ENCODE measurements around the gene ECSIT. TPM values are rescaled to one million over a fixed set of nuclear protein-coding genes. Genes with fewer than 3 reads are reported as not detected.
A peak's percentile ranks its signal among the peaks of the same experiment; 100 is the strongest.

ECSIT gene
- total RNA-seq, 2 experiments from 2014 or later, result 27.2 to 27.4 TPM

DNA sequence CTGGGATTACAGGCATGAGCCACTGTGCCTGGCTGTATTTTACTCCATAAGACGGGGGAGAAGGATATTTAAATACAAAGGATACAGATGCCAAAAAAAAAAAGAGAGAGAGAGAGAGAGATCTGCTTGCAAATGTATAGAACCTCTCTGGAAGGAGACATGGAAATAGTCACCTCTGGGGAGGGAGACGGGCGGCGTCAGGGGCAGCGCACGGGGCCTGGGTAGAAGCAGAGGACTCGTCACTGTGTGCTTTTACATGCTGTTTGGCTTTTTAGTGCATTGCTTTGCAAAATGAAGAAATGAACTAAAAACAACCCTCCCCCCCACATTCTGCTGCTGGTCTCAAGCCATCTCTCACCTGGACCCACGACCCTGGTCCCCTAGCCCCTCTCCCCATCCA is 18.5 kb downstream of the ECSIT start:
- H3K9me3 ChIP-seq (ENCODE audit: control insufficient read depth in 1 of 2, insufficient read depth in 1 of 2, low read length in 2 of 2), result no peaks in the 10 kb centered on the region
- no peak overlapping the region for H3K4me3 ChIP-seq (ENCODE audit: low read length)
- no peaks in the 10 kb centered on the region for H3K9me3 Mint-ChIP-seq
- ChIA-PET POLR2A (no interaction called here), CTCF (no interaction called here)
- no peak overlapping the region for H3K27ac Mint-ChIP-seq
- H3K27ac ChIP-seq (ENCODE audit: low read depth in 1 of 2, low read length in 2 of 2), result no peak overlapping the region
- H3K27me3 Mint-ChIP-seq, result no peaks in the 10 kb centered on the region
- H3K4me3 Mint-ChIP-seq, result no peak overlapping the region
- H3K36me3 ChIP-seq (ENCODE audit: insufficient read depth, low read length), result peaks cover 9% of the 10 kb centered on the region
- peaks cover 6% of the 10 kb centered on the region for H3K4me1 Mint-ChIP-seq (ENCODE audit: low read depth)
- H3K36me3 Mint-ChIP-seq (ENCODE audit: low read depth), result peaks cover 37% of the 10 kb centered on the region
- peaks cover 11% of the 10 kb centered on the region for H3K4me1 ChIP-seq (ENCODE audit: insufficient read depth, low read length)
- ATAC-seq (ENCODE audit: poor library complexity) (no peak), DNase-seq (no peak)
- TF ChIP-seq, protein P1, sequence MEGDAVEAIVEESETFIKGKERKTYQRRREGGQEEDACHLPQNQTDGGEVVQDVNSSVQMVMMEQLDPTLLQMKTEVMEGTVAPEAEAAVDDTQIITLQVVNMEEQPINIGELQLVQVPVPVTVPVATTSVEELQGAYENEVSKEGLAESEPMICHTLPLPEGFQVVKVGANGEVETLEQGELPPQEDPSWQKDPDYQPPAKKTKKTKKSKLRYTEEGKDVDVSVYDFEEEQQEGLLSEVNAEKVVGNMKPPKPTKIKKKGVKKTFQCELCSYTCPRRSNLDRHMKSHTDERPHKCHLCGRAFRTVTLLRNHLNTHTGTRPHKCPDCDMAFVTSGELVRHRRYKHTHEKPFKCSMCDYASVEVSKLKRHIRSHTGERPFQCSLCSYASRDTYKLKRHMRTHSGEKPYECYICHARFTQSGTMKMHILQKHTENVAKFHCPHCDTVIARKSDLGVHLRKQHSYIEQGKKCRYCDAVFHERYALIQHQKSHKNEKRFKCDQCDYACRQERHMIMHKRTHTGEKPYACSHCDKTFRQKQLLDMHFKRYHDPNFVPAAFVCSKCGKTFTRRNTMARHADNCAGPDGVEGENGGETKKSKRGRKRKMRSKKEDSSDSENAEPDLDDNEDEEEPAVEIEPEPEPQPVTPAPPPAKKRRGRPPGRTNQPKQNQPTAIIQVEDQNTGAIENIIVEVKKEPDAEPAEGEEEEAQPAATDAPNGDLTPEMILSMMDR (IDR thresholded peaks at IDR 0.05), result no peak
- intact Hi-C loops (cut with DNase I, micrococcal nuclease), result no loop called here
- H3K27me3 ChIP-seq (ENCODE audit: control insufficient read depth in 1 of 2, insufficient read depth in 2 of 2, low read length in 2 of 2), result no peaks in the 10 kb centered on the region

DNA sequence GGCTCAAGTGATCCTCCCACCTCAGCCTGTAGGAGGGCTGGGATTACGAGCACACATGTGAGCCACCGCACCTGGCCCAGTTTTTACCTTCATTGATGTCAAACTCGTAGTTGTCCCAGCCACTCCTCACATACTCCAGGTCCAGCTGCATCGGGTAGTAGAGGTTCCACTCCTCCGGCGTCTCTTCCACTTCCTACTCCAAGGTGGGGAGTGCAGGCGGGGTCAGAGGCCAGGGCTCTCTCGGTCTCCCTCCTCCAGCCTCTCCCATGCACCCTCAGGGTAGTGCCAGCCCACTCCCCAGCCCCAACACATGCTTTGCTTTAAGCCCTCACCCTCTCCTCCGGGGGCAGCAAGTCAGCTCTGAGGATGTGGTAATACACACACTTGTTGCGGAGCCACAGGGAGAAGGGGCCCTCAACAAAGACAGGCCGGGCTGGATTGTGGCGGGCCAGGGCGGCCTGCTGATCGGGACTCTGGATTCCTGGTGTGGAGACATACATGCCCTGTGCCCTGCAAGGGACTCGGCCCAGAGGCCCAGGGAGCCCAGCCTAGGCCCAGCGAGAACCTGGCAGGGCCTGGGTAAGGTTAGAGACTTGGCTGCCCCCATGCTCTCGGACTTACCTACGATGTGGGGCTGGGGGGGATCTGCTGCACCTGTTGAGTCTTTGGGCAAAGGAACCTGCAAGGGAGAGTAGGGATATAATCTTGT is 21.4 kb downstream of the ECSIT start:
- Mint-ChIP-seq H3K4me3 (peak overlapping the region; percentile 97), H3K27ac (peak overlapping the region; percentile 53), H3K4me1 (ENCODE audit: low read depth) (peaks cover 14% of the 10 kb centered on the region), H3K27me3 (no peaks in the 10 kb centered on the region), H3K9me3 (no peaks in the 10 kb centered on the region), H3K36me3 (ENCODE audit: low read depth) (peaks cover 36% of the 10 kb centered on the region)
- ATAC-seq (ENCODE audit: poor library complexity), result no peak
- CTCF ChIA-PET, result no interaction called here
- DNase-seq, result no peak
- no peaks in the 10 kb centered on the region for H3K9me3 ChIP-seq (ENCODE audit: control insufficient read depth in 1 of 2, insufficient read depth in 1 of 2, low read length in 2 of 2)
- POLR2A ChIA-PET, result interaction anchor here (1.2 kb wide), 1 partner anchor 10 kb away, joined by 3 read pairs; no protein-coding TSS in a partner anchor
- no peak overlapping the region for H3K4me3 ChIP-seq (ENCODE audit: low read length)
- TF ChIP-seq, protein P1 (IDR thresholded peaks at IDR 0.05), result no peak
- H3K27me3 ChIP-seq (ENCODE audit: control insufficient read depth in 1 of 2, insufficient read depth in 2 of 2, low read length in 2 of 2), result no peaks in the 10 kb centered on the region
- peaks cover 20% of the 10 kb centered on the region for H3K4me1 ChIP-seq (ENCODE audit: insufficient read depth, low read length)
- intact Hi-C loops (cut with DNase I, micrococcal nuclease), result loop anchor here (1.0 to 10.0 kb wide), 4 partner anchors 20 to 1187 kb away; partner anchors contain the start of genes EPOR (in 1 of the 2), FBXW9 (in 1 of the 2) and SWSAP1 (in 1 of the 2)
- H3K27ac ChIP-seq (ENCODE audit: low read depth in 1 of 2, low read length in 2 of 2), result no peak overlapping the region
- H3K36me3 ChIP-seq (ENCODE audit: insufficient read depth, low read length), result peaks cover under 1% of the 10 kb centered on the region

DNA sequence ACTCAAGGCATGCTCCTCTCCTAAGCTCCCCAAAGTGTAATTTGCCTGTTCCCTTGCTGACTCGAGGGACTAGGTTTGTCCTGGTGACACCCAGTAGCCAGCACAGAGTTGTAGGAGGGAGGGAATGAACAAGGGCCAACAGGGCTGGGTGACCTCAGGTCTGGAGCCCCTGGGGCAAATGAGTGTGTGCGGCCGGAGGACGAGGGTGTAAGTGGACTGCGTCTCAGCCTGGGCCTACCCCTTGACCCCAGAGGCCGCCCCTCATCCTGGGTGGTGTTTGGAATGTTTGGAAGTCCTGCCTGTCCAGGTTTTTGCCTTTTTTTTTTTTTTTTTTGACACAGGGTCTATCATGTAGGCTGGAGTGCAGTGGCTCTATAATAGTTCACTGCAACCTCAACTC is 22.0 kb downstream of the ECSIT start:
- Histone ChIP-seq H3K36me3 (ENCODE audit: insufficient read depth, low read length) (no peaks in the 10 kb centered on the region), H3K27ac (ENCODE audit: low read depth in 1 of 2, low read length in 2 of 2) (no peak overlapping the region), H3K9me3 (ENCODE audit: control insufficient read depth in 1 of 2, insufficient read depth in 1 of 2, low read length in 2 of 2) (no peaks in the 10 kb centered on the region), H3K4me3 (ENCODE audit: low read length) (no peak overlapping the region), H3K4me1 (ENCODE audit: insufficient read depth, low read length) (peaks cover 20% of the 10 kb centered on the region), H3K27me3 (ENCODE audit: control insufficient read depth in 1 of 2, insufficient read depth in 2 of 2, low read length in 2 of 2) (no peaks in the 10 kb centered on the region)
- no peaks in the 10 kb centered on the region for H3K27me3 Mint-ChIP-seq
- no peak for DNase-seq
- H3K36me3 Mint-ChIP-seq (ENCODE audit: low read depth), result peaks cover 32% of the 10 kb centered on the region
- intact Hi-C loops (cut with DNase I, micrococcal nuclease), result loop anchor here (1.0 to 10.0 kb wide), 4 partner anchors 20 to 1188 kb away; partner anchors contain the start of genes EPOR (in 1 of the 2), FBXW9 (in 1 of the 2) and SWSAP1 (in 1 of the 2)
- TF ChIP-seq, protein P1 (IDR thresholded peaks at IDR 0.05), result no peak
- H3K27ac Mint-ChIP-seq, result peak overlapping the region; percentile 53
- no peak for ATAC-seq (ENCODE audit: poor library complexity)
- ChIA-PET CTCF (no interaction called here), POLR2A (interaction anchor here (1.2 kb wide), 1 partner anchor 9 kb away, joined by 3 read pairs; no protein-coding TSS in a partner anchor)
- H3K4me1 Mint-ChIP-seq (ENCODE audit: low read depth), result peaks cover 14% of the 10 kb centered on the region
- no peaks in the 10 kb centered on the region for H3K9me3 Mint-ChIP-seq
- peak overlapping the region; percentile 97 for H3K4me3 Mint-ChIP-seq
